ENCODE measurements around the gene PTGIS. TPM values are rescaled to one million over a fixed set of nuclear protein-coding genes. Genes with fewer than 3 reads are reported as not detected.

PTGIS gene
- total RNA-seq, 1 donor = 2.2 TPM

DNA sequence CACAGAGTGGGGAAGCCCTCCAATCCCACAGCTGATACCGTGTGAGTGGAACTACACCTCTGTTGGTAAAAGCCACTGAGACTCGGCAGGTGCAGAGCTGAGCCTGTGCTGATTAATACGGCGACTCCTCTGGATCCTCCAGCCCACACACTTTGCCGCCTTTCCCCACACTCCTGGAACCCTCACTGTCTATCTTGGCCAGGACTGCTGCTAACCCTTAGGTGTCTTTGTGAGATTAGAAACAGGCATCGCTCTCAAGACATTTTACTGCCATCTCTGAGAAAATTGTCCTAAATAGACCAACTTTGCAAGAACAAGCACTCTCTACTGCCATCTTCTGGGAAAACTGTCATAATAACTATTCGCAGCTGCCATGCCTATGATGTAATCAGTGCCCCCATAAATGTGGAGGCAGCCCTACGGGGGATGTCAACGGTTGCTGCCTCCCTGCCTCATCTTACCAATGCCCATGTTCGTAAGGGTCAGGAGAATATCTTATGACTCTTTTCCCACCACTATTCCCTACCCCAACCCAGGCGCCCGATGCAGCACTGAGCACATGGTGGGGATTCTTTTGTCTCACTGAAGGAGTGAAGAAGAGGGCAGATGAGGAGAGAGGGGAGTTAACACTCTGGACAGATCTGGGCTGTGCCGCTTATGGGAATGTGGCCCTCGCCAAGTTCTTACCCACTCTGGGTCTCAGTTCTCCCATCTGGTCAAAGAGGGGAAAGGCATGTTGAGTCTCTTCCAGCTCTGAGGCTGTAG is 59.3 kb downstream of the PTGIS start:
- TF ChIP-seq, protein P1, sequence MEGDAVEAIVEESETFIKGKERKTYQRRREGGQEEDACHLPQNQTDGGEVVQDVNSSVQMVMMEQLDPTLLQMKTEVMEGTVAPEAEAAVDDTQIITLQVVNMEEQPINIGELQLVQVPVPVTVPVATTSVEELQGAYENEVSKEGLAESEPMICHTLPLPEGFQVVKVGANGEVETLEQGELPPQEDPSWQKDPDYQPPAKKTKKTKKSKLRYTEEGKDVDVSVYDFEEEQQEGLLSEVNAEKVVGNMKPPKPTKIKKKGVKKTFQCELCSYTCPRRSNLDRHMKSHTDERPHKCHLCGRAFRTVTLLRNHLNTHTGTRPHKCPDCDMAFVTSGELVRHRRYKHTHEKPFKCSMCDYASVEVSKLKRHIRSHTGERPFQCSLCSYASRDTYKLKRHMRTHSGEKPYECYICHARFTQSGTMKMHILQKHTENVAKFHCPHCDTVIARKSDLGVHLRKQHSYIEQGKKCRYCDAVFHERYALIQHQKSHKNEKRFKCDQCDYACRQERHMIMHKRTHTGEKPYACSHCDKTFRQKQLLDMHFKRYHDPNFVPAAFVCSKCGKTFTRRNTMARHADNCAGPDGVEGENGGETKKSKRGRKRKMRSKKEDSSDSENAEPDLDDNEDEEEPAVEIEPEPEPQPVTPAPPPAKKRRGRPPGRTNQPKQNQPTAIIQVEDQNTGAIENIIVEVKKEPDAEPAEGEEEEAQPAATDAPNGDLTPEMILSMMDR (IDR thresholded peaks at IDR 0.05; ENCODE audit: insufficient read depth, low read depth, low read length) = peak; percentile 51
- no peak overlapping the region for H3K4me3 ChIP-seq (ENCODE audit: low read depth, low read length)
- DNase-seq (ENCODE audit: low read depth) = peak; percentile 53

DNA sequence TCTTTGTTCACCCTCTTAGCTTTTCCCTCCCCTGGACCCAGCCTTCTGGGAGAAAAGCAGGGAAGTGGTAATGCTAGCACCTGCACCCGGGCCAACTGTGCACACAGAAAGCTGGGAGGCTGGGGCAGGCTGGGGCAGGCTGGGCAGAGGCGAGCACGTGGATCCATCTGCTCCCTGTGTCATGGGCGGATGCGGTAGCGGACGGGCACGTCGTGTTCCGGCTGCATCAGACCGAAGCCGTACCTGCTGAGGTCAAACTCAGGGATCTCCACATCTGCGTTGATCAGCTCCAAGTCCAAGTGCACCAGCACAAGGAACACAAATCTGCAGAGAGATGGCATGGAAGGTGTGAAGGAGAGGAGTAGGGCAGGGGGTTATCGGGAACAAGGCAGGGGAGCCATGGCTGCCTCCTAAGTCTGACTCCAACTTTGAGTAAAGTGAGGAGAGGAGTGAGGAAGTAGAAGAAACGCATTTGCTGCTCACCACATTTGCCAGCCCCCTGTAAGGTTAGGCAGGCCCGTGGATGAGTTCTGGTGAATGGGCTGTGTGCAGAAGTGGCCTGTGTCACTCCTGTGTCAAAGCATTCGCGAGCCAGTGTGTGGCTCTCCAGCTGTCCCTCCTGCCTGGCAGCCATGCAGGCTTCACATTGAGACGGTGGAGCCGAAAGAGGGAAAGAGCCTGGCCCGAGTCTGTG is 60.0 kb downstream of the PTGIS start:
- no peak overlapping the region for H3K4me3 ChIP-seq (ENCODE audit: low read depth, low read length)
- DNase-seq (ENCODE audit: low read depth) = no peak

DNA sequence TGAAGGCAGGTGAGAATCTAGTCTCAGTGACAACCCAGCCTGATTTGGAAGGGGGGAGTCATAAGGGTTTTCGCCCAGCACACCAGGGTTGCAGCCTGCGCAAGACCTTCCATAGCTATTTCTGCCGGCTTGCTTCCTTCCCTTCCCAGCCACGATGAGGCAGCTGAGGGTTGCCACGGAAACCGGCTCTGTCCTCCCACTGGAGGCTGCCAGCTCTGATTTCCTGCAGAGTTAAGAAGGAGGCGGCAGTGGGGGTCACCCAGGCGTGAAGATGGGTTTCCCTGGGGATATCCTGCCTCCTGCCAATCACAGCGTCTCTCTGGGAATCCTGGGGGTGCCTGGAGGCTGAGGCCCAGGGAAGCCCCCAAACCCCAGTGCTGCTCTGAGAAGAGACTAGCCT is 62.4 kb downstream of the PTGIS start:
- DNase-seq (ENCODE audit: low read depth) = peak; percentile 8
- TF ChIP-seq, protein P1 (IDR thresholded peaks at IDR 0.05; ENCODE audit: insufficient read depth, low read depth, low read length) = no peak

More for the DNA sequence above, 60.0 kb downstream of the PTGIS start:
- TF ChIP-seq, protein P1 (IDR thresholded peaks at IDR 0.05; ENCODE audit: insufficient read depth, low read depth, low read length) = no peak

DNA sequence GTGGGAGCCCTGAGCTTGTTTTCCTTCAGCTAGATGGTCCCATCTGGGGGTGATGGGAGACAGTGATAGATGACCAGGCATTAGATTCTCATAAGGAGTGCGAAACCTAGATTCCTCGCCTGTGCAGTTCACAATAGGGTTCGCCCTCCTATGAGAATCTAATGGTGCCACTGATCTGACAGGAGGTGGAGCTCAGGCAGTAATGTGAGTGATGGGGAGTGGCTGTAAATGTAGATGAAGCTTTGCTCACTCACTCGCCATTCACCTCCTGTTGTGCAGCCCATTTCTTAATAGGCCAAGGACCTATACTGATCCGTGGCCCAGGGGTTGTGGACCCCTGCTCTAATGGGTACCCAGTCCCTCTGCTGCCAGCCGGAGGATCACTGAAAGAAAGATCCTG is 64.8 kb downstream of the PTGIS start:
- TF ChIP-seq, protein P1 (IDR thresholded peaks at IDR 0.05; ENCODE audit: insufficient read depth, low read depth, low read length) = no peak

More for the DNA sequence above, 62.4 kb downstream of the PTGIS start:
- H3K4me3 ChIP-seq (ENCODE audit: low read depth, low read length) = no peak overlapping the region

DNA sequence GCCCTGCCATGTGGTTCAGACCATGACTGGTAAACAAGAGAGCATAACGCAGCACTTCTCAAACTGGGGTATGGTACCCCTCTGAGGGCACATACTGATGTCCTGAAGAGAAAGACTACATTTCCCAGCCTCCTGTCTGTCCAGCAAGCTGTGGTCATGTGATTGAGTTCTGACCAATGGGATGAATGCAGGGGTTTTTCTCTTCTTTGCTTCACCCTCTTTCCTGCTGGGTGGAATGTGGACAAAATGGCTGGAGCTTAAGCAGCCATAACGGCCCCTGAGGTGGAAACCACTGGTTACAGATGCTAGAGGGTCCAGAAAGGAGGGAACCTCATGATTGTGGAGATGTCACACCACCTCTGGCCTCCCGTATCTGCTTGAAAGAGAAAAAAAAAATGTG is 66.0 kb downstream of the PTGIS start:
- no peak overlapping the region for H3K4me3 ChIP-seq (ENCODE audit: low read depth, low read length)
- DNase-seq (ENCODE audit: low read depth) = peak; percentile 13
- TF ChIP-seq, protein P1 (IDR thresholded peaks at IDR 0.05; ENCODE audit: insufficient read depth, low read depth, low read length) = no peak

More for the DNA sequence above, 64.8 kb downstream of the PTGIS start:
- no peak for DNase-seq (ENCODE audit: low read depth)
- H3K4me3 ChIP-seq (ENCODE audit: low read depth, low read length) = no peak overlapping the region

DNA sequence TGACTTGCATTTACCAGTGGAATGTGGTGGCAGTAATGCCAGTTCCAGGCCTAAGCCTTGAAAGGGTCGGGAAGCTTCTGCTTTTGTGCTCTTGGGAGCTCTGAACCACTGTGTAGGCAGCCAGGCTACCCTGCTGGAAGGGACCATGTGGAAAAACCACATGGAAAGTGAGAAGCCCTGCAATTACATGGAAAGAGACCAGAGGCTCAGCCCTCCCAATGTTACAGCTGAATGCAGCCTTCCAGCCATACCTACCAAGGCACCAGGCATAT is 70.6 kb downstream of the PTGIS start:
- TF ChIP-seq, protein P1 (IDR thresholded peaks at IDR 0.05; ENCODE audit: insufficient read depth, low read depth, low read length) = no peak
- no peak for DNase-seq (ENCODE audit: low read depth)
- no peak overlapping the region for H3K4me3 ChIP-seq (ENCODE audit: low read depth, low read length)

Measured in fibroblast of villous mesenchyme (primary cell).